GM04504 (cell line): ENCODE results near the gene LILRB2.
"Not testable (repeated sequence)": the region's sequence is repeated elsewhere in the genome, so short reads cannot be mapped to it uniquely, and the experiment has no call there.

Experiments
- DNase-seq: peaks from one replicate; pipeline ENCODE4 v3.0.0-alpha.2; 2012; ENCODE audit warnings: low read depth

LILRB2 gene

DNA sequence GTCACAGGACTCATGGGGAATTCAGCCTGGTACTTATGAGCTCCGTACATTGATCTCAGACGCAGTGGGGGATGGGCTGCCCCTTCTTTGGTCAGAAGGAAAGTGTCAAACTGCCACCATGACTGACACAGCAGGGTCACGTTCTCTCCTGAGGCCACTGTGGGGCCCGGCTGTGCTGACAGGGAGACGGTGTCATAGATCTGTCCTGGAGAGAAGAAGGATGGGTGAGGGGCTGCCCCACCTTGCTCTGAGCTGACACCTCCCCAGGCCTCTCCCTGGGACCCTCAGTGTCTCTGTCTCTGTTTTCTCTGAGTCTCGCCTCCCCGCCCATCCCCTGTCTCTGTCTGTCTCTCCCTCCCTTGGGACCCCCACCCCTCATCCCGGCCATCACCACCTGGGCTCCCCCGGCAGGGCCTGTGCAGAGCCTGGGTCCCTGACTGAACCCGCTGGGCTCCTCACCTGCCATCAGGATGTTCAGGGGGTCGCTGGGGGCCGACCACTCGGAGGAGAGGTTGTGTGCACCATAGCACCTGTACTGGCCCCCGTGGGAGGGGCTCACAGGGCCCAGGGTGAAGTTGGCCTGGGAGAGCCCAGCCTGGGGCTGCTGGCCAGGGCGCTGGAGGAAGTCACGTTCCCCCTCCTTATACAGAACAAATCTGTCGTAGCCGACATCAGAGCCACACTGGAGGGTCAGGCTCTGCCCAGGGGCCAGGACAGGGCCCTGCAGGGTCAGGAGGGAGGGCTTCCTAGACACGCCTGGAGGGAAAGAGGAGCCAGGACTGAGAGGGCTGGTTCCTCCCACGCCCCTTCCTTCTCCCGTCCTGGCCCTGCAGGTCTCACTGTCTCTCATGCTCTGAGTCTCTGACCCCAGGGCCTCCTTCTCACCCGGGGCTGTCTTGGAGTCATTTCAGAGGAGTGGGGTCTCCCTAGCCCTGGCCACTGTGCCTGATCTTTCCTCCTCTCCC is 40.3 kb downstream of the LILRB2 start:
- not testable (repeated sequence) for DNase-seq

GRCh38 chr19:54239491-54240371 is 41.2 kb downstream of the LILRB2 start:
- not testable (repeated sequence) for DNase-seq

DNA sequence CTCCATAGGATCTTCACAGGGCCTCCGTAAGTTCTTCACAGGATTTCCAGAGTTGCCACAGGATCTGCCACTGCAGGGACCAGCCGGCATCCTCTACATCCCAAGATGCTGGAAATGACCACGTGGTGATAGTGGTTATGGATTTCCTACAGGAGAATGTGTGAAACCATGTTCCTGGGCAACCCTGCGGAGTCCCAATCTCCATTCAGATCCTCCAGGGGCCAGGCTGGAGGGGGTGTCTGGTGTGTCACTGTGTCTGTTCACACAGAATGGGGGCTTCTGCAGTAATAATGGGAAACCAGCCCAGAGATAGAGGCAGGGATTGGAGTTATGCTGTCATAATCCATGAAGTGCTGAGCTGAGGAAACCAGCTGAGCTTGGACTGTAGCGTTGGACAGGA is 47.0 kb downstream of the LILRB2 start:
- DNase-seq, result no peak

DNA sequence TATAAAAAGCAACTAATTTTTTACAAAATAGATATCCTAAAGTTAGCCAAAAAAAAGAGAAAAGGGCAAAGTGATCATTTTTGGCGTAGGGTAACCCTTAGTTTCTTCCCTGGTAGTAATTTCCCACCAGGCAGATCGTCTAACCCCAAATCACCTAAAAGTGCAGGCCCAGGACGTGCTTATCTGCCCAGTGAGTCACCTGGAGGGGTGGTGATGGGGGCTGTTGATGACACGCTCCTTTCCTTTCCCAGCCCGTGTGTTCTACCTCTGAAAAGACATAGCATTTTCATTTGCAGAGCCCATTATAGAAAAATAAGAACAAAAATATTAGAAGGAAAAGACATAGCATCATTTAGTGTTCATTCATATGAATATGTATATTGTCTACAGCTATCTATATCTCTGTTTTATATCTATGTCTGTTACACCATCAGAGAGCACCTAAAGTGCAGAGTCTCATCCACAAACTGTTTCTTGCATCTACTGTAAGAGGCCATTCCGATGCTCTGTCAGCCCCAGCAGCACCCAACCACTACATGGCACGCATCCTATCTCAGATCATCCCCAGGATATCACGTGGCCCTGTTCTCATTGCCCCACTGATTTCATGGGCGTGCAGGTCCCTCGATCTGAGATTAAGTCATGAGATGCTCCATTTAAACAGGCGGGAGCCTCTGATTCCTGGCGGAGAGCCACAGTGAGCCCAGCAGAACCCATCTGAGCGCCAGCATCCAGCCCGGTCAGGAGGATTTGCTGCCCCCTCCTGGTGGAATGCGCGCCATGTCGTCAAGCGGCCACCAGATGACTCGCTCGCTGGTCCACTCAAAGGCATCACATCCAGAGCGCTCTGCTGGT is 49.6 kb downstream of the LILRB2 start:
- DNase-seq, result peak; percentile 61

- DNase-seq, result no peak
These were observed 50.9 kb downstream of the LILRB2 start for GRCh38 chr19:54230031-54230430.

- no peak for DNase-seq
These were observed 51.8 kb downstream of the LILRB2 start for GRCh38 chr19:54229146-54229545.

DNA sequence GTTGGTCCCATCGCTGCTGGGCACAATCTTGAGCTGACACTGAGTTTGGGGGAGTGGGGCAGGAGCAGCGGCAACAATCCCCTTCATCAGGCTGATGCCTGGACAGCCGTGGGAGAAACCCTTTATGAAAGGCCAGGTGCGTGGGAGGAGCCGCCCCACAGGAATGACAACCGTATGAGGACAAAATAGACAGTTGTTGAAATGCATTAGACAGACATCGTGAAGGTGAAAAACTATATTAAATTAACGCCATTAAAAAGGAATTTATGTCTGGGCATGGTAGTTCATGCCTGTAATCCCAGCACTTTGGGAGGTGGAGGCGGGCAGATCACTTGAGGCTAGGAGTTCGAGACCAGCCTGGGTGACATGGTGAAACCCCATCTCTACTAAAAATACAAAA is 56.3 kb downstream of the LILRB2 start:
- not testable (repeated sequence) for DNase-seq

DNA sequence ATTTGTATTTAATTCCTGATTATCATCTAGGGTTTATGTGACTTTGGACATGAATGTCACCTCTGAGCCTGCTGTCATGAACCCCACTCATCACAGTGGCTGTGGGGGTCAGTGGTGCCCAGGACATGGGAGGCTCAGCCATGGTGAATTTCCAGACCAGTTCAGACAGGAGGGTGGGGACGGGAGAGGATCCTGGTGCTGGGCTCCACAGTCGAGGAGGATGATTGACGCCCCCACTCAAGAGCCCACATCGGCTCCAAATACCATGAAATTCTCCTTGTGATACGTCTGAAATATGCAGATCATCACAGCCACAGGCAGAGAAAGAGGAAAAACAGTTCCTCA is 57.0 kb downstream of the LILRB2 start:
- DNase-seq, result not testable (repeated sequence)
